SK-N-SH treated with all-trans-retinoic acid at 6 μM for 48 hours (cell line): Measurements from ENCODE around the gene SPRR2A.

Experiments used
- ARNTL ChIP-seq: fragments of 450-650 bp; formaldehyde crosslinking; IDR thresholded peaks from 2 replicates; pipeline ENCODE4 v1.5.0; 2020; ENCODE audit warnings: low read depth, mild to moderate bottlenecking, moderate library complexity, borderline replicate concordance
- BACH2 ChIP-seq: fragments of 250-450 bp; sonication (Bioruptor Pico); IDR thresholded peaks from 2 replicates; pipeline ENCODE4 v1.9.0; 2021; ENCODE audit warnings: mild to moderate bottlenecking, borderline replicate concordance
- ESRRG ChIP-seq: fragments of 250-450 bp; sonication (Bioruptor Pico); IDR thresholded peaks from 2 replicates; pipeline ENCODE4 v1.6.1; 2021; ENCODE audit warnings: mild to moderate bottlenecking
- ISL1 ChIP-seq: fragments of 250-450 bp; sonication (Bioruptor Pico); IDR thresholded peaks from 2 replicates; pipeline ENCODE4 v2.1.2; 2022; ENCODE audit warnings: mild to moderate bottlenecking, moderate library complexity
- PATZ1 ChIP-seq: fragments of 250-450 bp; sonication (Bioruptor Pico); IDR thresholded peaks from 2 replicates; pipeline ENCODE4 v1.8.0; 2020; ENCODE audit warnings: mild to moderate bottlenecking, moderate library complexity, borderline replicate concordance
- TCF4 ChIP-seq: fragments of 250-450 bp; sonication (Bioruptor Pico); IDR thresholded peaks from 2 replicates; pipeline ENCODE4 v1.8.0; 2021; ENCODE audit warnings: mild to moderate bottlenecking, moderate library complexity, borderline replicate concordance
- TSHZ2 ChIP-seq: fragments of 250-450 bp; sonication (Bioruptor Pico); IDR thresholded peaks from 2 replicates; pipeline ENCODE4 v1.5.0; 2020; ENCODE audit warnings: mild to moderate bottlenecking, moderate library complexity
- ZC3H10 ChIP-seq: fragments of 250-450 bp; sonication (Bioruptor Pico); IDR thresholded peaks from 2 replicates; pipeline ENCODE4 v1.5.1; 2021; ENCODE audit warnings: mild to moderate bottlenecking, moderate library complexity
- ZFP3 ChIP-seq: fragments of 250-450 bp; sonication (Bioruptor Pico); IDR thresholded peaks from 2 replicates; pipeline ENCODE4 v1.5.0; 2020; ENCODE audit warnings: mild to moderate bottlenecking, moderate library complexity
- ZFP30 ChIP-seq: fragments of 450-650 bp; formaldehyde crosslinking; IDR thresholded peaks from 2 replicates; pipeline ENCODE4 v1.5.0; 2022; ENCODE audit warnings: mild to moderate bottlenecking, moderate library complexity
- ZNF565 ChIP-seq: fragments of 450-650 bp; formaldehyde crosslinking; conservative IDR thresholded peaks from 2 replicates; pipeline ENCODE4 v1.5.0; 2020; ENCODE audit warnings: low read depth, mild to moderate bottlenecking, moderate library complexity
- ZNF70 ChIP-seq: fragments of 450-650 bp; formaldehyde crosslinking; IDR thresholded peaks from 2 replicates; pipeline ENCODE4 v1.5.0; 2020; ENCODE audit warnings: mild to moderate bottlenecking, moderate library complexity
- ZNF8 ChIP-seq: fragments of 450-650 bp; formaldehyde crosslinking; IDR thresholded peaks from 2 replicates; pipeline ENCODE4 v1.5.0; 2020; ENCODE audit warnings: mild to moderate bottlenecking, moderate library complexity

GRCh38 chr1:153024413-153024812, 32.9 kb downstream of the SPRR2A start:
- TF ChIP-seq ZFP30 (CRISPR knock-in tag), result no peak
- no peak for TF ChIP-seq ZFP3 (CRISPR knock-in tag)
- no peak for TF ChIP-seq ESRRG
- TF ChIP-seq ZC3H10 (CRISPR knock-in tag), result no peak
- no peak for TF ChIP-seq ARNTL (CRISPR knock-in tag)
- TF ChIP-seq BACH2 (CRISPR knock-in tag), result no peak
- no peak for TF ChIP-seq TCF4 (CRISPR knock-in tag)
- no peak for TF ChIP-seq TSHZ2 (CRISPR knock-in tag)
- TF ChIP-seq ISL1 (CRISPR knock-in tag), result no peak
- no peak for TF ChIP-seq ZNF8 (CRISPR knock-in tag)
- TF ChIP-seq ZNF70 (CRISPR knock-in tag), result no peak
- no peak for TF ChIP-seq PATZ1 (CRISPR knock-in tag)
- no peak for TF ChIP-seq ZNF565 (CRISPR knock-in tag)
